Measurements from ENCODE around the gene LAPTM4A.

GRCh38 chr2:20011276-20012031 lies 40.0 kb downstream of the LAPTM4A start:
- TF ChIP-seq CTCF (IDR thresholded peaks at IDR 0.05; ENCODE audit: poor library complexity) (no peak), EZH2phosphoT487 (IDR thresholded peaks at IDR 0.05; ENCODE audit: low read depth, severe bottlenecking, unreplicated experiment) (no peak)
